EL (cell line): ENCODE measurements around the gene CCNL2.

Source experiments
- DNase-seq: peaks from one replicate; pipeline ENCODE4 v3.0.0-alpha.2; 2016

Gene CCNL2

GRCh38 chr1:1340791-1341548 lies 58.2 kb downstream of the CCNL2 start:
- no peak for DNase-seq

GRCh38 chr1:1340185-1340584 lies 59.0 kb downstream of the CCNL2 start:
- no peak for DNase-seq

- DNase-seq = no peak
Observed at GRCh38 chr1:1338278-1338677, 60.9 kb downstream of the CCNL2 start.

- no peak for DNase-seq
Observed at GRCh38 chr1:1337793-1338147, 61.4 kb downstream of the CCNL2 start.

- no peak for DNase-seq
Observed at GRCh38 chr1:1336931-1337792, 62.0 kb downstream of the CCNL2 start.

GRCh38 chr1:1336446-1336845 lies 62.7 kb downstream of the CCNL2 start:
- no peak for DNase-seq

- no peak for DNase-seq
Observed at GRCh38 chr1:1335792-1336248, 63.3 kb downstream of the CCNL2 start.
